NT2/D1 (cell line): Measurements from ENCODE around the gene SRCAP.

ENCODE experiments used
- SUZ12 ChIP-seq: IDR thresholded peaks from 2 replicates; pipeline ENCODE4 v1.6.1; 2011; ENCODE audit not compliant: insufficient read length, insufficient read depth; ENCODE audit errors: extremely low read depth
- YY1 ChIP-seq: IDR thresholded peaks from 2 replicates; pipeline ENCODE4 v1.6.1; 2011; ENCODE audit not compliant: insufficient read length, insufficient read depth
- ZNF274 ChIP-seq: IDR thresholded peaks from 2 replicates; pipeline ENCODE4 v1.6.1; 2011; ENCODE audit warnings: mild to moderate bottlenecking, low read depth, low read length

DNA sequence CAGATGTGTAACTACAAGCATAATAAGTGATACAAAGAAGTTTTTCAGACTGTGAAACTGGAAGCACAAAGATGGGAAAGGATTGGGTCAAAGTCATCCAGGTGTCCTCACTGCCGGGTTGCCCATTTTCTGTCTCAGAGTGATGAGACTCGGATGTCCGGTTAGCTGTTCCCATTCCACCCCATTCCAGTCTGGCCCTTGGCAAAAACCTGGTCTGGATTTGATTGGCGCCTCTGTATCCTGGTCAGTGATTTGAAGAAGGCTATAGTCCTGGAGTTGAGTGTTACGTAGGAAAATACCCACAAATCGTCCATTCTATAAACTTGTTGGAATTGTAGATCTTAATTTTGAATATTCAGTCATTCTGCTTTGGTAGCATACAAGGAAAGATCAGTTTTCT lies 29.4 kb downstream of the SRCAP start:
- TF ChIP-seq SUZ12 (no peak), YY1 (no peak), ZNF274 (no peak)
